Measurements from ENCODE around the gene LINGO3.

Gene LINGO3

DNA sequence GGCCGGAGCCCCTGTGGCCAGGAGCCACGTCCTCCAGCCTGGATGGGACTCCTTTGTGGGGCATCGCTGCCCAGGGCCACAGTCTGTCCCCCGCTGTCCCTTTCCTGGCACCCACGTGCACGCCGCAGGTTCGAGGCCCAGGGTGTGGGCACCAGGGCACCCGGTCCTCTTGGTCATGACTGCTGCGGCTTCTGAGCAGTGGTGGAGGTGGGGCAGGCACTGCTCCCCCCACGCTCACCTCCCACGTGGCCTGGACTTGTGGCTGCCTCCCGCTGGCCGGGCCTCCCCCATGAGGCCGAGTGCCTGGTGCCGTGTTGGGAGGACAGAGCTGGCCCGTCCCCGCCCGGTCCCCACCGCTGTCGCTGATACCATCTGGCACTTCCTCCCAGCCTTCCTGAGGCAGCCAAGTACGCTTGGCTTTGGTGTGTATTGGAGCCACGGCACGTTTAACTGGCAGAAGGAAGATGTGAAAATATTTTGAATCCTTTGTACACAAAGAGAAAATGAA is 33.3 kb upstream of the LINGO3 start:
- no peak for DNase-seq
- no peak overlapping the region for H3K4me3 ChIP-seq
- H3K36me3 ChIP-seq, result peaks cover 0 to 79% (median 55%) of the 10 kb centered on the region in 3 donors
- TF ChIP-seq, protein P1, sequence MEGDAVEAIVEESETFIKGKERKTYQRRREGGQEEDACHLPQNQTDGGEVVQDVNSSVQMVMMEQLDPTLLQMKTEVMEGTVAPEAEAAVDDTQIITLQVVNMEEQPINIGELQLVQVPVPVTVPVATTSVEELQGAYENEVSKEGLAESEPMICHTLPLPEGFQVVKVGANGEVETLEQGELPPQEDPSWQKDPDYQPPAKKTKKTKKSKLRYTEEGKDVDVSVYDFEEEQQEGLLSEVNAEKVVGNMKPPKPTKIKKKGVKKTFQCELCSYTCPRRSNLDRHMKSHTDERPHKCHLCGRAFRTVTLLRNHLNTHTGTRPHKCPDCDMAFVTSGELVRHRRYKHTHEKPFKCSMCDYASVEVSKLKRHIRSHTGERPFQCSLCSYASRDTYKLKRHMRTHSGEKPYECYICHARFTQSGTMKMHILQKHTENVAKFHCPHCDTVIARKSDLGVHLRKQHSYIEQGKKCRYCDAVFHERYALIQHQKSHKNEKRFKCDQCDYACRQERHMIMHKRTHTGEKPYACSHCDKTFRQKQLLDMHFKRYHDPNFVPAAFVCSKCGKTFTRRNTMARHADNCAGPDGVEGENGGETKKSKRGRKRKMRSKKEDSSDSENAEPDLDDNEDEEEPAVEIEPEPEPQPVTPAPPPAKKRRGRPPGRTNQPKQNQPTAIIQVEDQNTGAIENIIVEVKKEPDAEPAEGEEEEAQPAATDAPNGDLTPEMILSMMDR (IDR thresholded peaks at IDR 0.05), result no peak
- H3K27ac ChIP-seq, result no peak overlapping the region
- H3K27me3 ChIP-seq, result no peaks in the 10 kb centered on the region
- intact Hi-C loops (cut with DNase I; ENCODE audit: low total_unique reads), result no loop called here
- H3K4me1 ChIP-seq, result no peaks in the 10 kb centered on the region
- H3K9me3 ChIP-seq, result no peaks in the 10 kb centered on the region

DNA sequence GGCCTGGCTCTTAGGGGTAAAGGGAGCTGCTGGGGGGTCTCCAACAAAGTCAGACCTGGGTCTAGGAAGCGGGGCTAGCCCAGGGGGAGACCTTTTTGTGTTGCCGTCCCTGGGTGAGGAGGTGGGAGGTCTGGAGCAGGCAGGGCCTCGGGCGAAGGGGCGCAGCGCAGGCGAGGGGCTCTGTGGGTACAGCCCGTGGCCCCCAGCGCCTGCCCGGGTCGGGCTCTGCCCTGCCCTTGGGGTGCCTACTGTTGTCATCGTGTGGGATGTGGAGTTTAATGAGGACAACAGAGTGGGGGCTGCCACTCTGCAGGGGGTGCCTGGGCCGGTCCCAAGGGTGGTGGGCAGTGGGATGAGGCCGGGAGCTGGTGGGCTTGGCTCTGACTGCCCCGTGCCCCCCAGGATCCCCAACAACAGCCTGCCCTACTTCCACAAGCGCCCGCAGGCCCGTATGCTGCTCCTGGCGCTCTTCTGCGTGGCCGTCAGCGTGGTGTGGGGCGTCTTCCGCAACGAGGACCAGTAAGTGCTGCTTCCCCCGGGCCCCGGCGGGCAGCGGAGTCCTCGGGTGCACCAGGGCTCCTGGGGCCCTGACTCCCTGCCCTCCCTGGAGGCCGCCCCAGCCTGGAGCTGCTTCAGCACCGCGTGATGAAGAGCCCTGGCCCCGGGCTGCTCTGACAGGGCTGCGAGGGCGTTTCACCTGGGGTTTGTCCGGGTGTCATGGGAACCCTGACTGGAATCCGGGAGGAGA is 32.7 kb upstream of the LINGO3 start:
- Histone ChIP-seq H3K4me1 (no peaks in the 10 kb centered on the region), H3K4me3 (no peak overlapping the region), H3K9me3 (no peaks in the 10 kb centered on the region), H3K27me3 (no peaks in the 10 kb centered on the region), H3K27ac (no peak overlapping the region), H3K36me3 (peaks cover 0 to 74% (median 55%) of the 10 kb centered on the region in 3 donors)
- TF ChIP-seq, protein P1 (IDR thresholded peaks at IDR 0.05), result no peak
- intact Hi-C loops (cut with DNase I; ENCODE audit: low total_unique reads), result no loop called here
- no peak for DNase-seq

DNA sequence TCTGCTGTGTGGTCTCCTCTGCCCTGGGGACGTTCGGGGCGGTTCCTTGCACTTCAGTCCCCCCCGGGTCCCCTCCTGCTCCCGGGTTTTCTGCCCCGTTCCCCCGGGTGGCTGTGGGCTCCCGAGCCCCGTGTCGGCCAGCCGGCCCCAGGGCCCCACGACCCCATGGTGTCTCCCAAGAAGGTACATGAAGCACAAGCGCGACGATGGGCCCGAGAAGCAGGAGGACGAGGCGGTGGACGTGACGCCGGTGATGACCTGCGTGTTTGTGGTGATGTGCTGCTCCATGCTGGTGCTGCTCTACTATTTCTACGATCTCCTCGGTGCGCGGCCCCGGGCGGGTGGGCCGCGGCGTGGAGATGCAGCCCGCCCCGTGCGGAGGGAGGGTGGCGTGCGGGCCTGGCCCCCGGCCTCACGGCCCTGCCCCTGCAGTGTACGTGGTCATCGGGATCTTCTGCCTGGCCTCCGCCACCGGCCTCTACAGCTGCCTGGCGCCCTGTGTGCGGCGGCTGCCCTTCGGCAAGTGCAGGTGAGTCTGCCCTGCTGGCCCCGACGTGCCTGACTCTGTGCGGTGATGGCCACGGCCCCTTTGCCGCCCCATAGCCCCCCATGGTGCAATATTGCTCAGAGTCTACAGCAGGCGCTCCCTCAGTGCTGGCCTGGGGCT is 31.8 kb upstream of the LINGO3 start:
- H3K27ac ChIP-seq, result no peak overlapping the region
- H3K27me3 ChIP-seq, result no peaks in the 10 kb centered on the region
- H3K36me3 ChIP-seq, result peaks cover 0 to 66% (median 50%) of the 10 kb centered on the region in 3 donors
- intact Hi-C loops (cut with DNase I; ENCODE audit: low total_unique reads), result no loop called here
- no peak for DNase-seq
- H3K4me1 ChIP-seq, result no peaks in the 10 kb centered on the region
- TF ChIP-seq, protein P1 (IDR thresholded peaks at IDR 0.05), result no peak
- H3K4me3 ChIP-seq, result no peak overlapping the region
- H3K9me3 ChIP-seq, result no peaks in the 10 kb centered on the region

DNA sequence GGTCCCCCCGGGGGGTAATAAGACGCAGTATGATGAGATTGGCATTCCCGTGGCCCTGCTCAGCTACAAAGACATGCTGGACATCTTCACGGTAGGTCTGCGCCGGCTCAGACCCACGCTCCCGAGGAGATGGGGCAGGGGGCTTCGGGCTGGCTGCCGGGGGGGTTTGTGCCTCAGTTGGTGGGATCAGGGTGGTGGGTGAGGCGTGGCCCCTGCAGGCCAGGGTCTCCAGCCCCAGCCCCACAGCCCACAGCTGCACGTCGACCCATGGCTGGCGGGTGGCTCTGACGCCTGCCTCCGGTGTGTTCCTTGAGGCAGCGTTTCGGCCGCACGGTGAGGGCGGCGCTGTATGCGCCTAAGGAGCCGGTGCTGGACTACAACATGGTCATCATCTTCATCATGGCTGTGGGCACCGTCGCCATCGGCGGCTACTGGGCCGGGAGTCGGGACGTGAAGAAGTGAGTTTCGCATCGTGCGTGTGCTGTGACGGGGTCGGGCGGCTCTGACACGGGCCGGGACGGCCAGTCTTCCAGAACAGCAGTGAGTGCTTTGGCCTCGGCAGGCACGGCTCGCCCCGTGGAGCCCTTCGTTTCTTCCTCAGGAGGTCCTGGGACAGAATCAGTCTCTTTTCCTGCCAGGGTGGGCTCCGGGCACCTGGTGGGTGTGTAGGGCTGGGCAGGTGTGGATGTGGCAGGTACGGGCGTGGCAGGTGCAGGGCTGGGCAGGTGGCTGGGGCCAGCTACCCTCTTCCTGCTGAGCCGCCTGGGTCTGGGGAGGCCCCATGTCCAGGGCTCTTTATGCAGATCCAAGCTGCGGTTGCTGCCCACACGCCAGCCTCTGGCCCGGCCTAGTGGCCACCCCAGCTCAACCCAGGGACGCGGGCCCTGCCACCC is 31.0 kb upstream of the LINGO3 start:
- H3K36me3 ChIP-seq, result peaks cover 0 to 60% (median 44%) of the 10 kb centered on the region in 3 donors
- no peak overlapping the region for H3K27ac ChIP-seq
- DNase-seq, result no peak
- H3K4me3 ChIP-seq, result no peak overlapping the region
- H3K27me3 ChIP-seq, result no peaks in the 10 kb centered on the region
- H3K4me1 ChIP-seq, result no peaks in the 10 kb centered on the region
- TF ChIP-seq, protein P1 (IDR thresholded peaks at IDR 0.05), result no peak
- intact Hi-C loops (cut with DNase I; ENCODE audit: low total_unique reads), result no loop called here
- no peaks in the 10 kb centered on the region for H3K9me3 ChIP-seq

DNA sequence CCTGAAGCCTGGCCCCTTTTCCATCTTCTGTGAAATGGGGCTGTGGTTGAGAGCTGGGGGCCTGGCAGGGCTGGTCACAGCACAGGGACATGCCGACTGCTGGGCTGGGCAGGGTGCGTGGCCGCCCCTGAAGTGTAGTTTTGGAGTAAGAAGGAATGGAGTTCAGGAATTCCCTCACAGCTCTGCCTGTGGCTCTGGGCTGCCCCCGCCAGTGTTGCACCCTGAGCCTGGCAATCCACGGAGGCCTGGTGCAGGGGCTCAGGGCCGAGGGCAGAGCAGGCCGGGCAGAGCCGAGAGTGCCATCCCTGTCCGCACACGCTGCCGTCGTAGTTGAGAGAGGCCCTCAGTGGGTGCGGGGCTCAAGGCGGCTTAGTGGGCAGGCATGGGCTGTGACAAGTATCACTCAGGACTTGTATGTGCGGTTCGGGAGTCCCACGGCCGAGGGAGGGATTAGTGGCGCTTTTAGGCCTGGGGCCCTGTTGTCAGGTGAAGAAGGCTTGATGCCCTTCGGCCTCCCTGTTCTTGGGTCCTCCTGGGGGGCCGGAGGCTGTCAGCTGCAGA is 30.2 kb upstream of the LINGO3 start:
- DNase-seq, result no peak
- intact Hi-C loops (cut with DNase I; ENCODE audit: low total_unique reads), result no loop called here
- no peak overlapping the region for H3K27ac ChIP-seq
- H3K9me3 ChIP-seq, result no peaks in the 10 kb centered on the region
- peaks cover 0 to 5% (median 0%) of the 10 kb centered on the region in 4 donors for H3K4me1 ChIP-seq
- no peaks in the 10 kb centered on the region for H3K27me3 ChIP-seq
- H3K36me3 ChIP-seq, result peaks cover 0 to 53% (median 42%) of the 10 kb centered on the region in 3 donors
- H3K4me3 ChIP-seq, result no peak overlapping the region
- TF ChIP-seq, protein P1 (IDR thresholded peaks at IDR 0.05), result no peak
